Astrocyte of the spinal cord (primary cell): ENCODE results near the gene DYNLT1.
"Not testable (repeated sequence)": the region's sequence is repeated elsewhere in the genome, so short reads cannot be mapped to it uniquely, and the experiment has no call there.

ENCODE experiments used
- DNase-seq: peaks from one replicate; pipeline ENCODE4 v3.0.0; 2011; ENCODE audit warnings: low read depth, low spot score
- H3K4me3 ChIP-seq: 2 replicates; pipeline ENCODE4 v1.5.1; 2011; ENCODE audit warnings: low read depth, mild to moderate bottlenecking, low read length, moderate library complexity
- in situ Hi-C: cut with HindIII; loops from 2 replicates; pipeline ENCODE4 v1.10.0; 2017; ENCODE audit warnings: low sequenced_read_pairs
- TF ChIP-seq, protein P1 (sequence below): IDR thresholded peaks from 2 replicates; pipeline ENCODE4 v1.5.1; 2012; ENCODE audit warnings: low read depth, mild to moderate bottlenecking, low read length, inconsistent platforms

DYNLT1 gene

DNA sequence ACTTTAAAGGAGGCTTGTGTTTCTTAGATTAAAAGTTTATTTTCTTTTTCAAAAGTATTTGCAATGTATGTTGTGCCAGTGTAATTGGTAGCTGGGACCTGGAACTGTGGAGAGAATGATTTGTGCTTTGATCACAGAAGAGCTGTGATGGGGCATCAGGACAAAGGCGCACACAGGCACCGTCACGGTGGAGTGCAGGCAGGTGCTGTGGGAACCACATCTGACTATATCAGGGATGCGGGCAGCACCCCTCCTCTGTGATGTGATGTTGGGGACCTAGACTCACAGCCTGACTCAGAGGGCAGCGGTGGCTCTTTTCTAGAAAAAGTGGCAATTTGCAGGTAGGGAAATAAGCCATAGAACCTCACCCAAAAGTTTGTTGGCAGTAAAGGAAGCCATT is 39.8 kb upstream of the DYNLT1 start:
- TF ChIP-seq, protein P1, sequence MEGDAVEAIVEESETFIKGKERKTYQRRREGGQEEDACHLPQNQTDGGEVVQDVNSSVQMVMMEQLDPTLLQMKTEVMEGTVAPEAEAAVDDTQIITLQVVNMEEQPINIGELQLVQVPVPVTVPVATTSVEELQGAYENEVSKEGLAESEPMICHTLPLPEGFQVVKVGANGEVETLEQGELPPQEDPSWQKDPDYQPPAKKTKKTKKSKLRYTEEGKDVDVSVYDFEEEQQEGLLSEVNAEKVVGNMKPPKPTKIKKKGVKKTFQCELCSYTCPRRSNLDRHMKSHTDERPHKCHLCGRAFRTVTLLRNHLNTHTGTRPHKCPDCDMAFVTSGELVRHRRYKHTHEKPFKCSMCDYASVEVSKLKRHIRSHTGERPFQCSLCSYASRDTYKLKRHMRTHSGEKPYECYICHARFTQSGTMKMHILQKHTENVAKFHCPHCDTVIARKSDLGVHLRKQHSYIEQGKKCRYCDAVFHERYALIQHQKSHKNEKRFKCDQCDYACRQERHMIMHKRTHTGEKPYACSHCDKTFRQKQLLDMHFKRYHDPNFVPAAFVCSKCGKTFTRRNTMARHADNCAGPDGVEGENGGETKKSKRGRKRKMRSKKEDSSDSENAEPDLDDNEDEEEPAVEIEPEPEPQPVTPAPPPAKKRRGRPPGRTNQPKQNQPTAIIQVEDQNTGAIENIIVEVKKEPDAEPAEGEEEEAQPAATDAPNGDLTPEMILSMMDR, result no peak
- in situ Hi-C loops, result no loop called here
- no peak overlapping the region for H3K4me3 ChIP-seq
- no peak for DNase-seq

DNA sequence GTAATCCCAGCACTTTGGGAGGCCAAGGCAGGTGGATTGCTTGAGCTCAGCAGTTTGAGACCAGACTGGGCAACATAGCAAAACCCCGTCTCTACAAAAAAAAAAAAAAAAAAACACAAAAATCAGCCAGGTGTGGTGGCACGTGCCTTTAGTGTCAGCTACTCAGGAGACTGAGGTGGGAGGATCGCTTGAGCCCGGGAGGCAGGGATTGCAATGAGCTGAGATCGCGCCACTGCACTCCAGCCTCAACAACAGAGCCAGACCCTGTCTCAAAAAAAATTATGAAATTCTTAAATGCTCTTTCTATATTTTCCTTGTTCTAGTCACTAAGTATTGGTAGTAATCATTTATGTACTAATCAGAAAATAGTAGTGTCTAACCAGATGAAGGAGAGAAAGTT is 35.9 kb upstream of the DYNLT1 start:
- no peak for DNase-seq
- in situ Hi-C loops, result no loop called here
- TF ChIP-seq, protein P1, result no peak
- no peak overlapping the region for H3K4me3 ChIP-seq

DNA sequence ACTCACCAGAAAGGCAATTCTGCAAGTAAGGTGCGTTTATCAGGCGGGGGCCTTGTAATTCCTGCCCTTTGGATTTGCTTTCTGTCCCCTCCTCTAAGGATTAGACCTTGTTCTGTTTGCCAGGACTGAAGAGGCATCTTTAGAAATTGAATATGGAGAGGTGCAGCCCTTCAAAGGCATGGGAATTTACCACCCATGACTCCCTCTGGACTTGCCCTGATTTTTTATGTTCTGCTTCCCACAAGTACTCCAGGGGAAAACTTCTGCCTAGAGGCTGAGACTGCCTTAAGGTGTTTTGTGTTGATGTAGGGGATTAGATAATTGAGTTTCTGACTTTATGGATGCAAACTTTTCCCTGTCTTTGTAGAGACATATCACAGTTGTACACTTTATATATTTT is 35.5 kb upstream of the DYNLT1 start:
- H3K4me3 ChIP-seq, result no peak overlapping the region
- in situ Hi-C loops, result no loop called here
- DNase-seq, result no peak
- TF ChIP-seq, protein P1, result no peak

DNA sequence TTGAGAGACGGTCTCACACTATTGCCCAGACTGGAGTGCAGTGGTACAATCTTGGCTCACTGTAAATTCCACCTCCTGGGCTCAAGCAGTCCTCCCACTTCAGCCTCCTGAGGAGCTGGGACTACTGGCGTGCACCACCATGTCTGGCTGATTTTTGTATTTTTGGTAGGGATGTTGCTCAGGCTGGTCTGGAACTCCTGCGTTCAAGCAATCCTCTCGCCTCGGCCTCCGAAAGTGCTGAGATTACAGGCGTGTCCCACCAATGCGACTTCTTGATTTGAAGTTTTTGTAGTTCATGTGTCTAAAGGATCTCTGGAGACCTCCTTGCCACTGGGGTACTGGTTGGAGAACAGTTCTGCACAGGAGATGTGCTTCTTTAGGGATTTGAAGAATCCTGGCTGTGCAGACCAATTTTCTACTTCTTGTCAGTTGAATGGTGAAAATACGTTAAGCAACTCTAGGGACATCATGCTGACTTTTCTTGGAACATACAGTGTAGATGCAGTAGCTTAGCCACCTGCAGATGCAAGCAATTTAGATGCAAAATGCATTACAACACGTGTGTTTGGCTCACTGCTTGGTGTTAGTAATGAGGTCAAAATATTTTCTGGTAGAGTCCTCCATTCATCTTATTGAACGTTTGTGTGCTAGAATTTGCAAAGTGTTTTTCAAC is 33.5 kb upstream of the DYNLT1 start:
- in situ Hi-C loops, result no loop called here
- H3K4me3 ChIP-seq, result no peak overlapping the region
- TF ChIP-seq, protein P1, result no peak
- no peak for DNase-seq

DNA sequence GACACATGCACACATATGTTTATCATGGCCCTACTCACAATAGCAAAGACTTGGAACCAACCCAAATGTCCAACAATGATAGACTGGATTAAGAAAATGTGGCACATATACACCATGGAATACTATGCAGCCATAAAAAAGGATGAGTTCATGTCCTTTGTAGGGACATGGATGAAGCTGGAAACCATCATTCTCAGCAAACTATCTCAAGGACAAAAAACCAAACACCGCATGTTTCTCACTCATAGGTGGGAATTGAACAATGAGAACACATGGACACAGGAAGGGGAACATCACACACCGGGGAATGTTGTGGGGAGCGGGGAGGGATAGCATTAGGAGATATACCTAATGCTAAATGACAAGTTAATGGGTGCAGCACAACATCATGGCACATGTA is 32.6 kb upstream of the DYNLT1 start:
- H3K4me3 ChIP-seq, in situ Hi-C loops, DNase-seq: not testable (repeated sequence)

DNA sequence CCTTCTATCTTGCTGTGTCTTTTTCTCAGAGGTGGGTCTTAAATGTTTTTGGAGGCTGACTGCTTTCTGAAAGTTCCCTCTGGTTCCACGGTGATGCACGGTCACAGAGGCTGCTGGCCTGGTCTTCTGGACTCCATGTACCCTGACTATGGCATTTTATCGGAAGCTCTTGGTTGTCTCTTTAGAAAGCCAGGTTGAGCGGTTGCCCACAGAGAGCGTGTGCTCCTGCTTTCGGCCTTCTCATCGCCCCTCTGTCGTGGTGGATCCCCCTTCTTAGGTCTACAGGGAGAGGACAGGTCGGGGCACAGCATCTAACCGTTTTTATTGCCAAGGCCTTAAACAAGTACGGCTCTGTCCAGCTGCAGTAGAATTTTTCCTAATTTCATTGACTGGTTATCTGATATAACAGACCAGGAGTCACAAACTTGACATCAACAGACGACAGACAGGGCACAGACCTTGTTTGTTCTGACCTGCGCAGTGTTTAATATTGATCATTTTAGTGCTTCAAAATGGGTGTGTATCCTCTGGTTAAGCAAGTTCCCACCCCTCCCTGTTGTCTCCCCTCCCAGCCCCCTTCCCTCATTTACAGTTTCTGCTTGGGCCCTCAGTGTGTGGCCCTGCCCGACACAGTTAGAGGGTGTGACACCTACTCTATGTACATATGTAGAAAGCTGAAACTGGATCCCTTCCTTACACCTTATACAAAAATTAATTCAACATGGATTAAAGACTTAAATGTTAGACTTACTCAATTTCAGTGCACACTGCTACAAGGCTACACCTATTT is 30.0 kb upstream of the DYNLT1 start:
- in situ Hi-C loops, result no loop called here
- TF ChIP-seq, protein P1, result no peak
- no peak overlapping the region for H3K4me3 ChIP-seq
- DNase-seq, result no peak

DNA sequence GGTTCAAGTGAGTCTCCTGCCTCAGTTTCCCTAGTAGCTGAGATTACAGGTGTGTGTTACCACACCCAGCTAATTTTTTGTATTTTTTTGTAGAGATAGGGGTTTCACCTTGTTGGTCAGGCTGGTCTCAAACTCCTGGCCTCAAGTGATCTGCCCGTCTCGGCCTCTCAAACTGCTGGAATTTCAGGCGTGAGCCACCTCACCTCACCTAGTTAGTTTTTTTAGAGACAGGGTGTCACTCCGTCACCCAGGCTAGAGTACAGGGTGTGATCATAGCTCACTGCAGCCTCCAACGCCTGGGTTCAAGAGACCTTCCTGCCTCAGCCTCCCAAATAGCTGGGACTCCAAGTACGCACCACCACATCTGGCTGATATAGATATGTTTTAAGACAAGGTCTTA is 28.2 kb upstream of the DYNLT1 start:
- in situ Hi-C loops, result no loop called here
- DNase-seq, result no peak
- TF ChIP-seq, protein P1, result no peak
- no peak overlapping the region for H3K4me3 ChIP-seq

DNA sequence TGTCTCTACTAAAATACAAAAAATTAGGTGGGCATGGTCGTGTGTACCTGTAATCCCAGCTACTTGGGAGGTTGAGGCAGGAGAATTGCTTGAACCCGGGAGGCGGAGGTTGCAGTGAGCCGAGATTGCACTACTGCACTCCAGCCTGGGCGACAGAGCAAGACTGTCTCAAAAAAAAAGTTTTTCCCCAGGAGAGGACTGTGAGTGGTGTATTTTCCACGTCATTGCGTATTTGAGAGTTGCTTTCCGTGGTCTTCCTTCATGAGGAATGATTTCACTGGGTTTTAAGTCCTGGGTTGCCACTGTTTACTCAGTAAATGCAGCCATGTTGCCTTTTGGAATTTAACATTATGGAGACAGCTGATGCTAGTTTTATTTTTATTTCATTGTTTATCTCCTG is 27.6 kb upstream of the DYNLT1 start:
- in situ Hi-C loops, H3K4me3 ChIP-seq, DNase-seq: not testable (repeated sequence)
